H9 (cell line): ENCODE results near the gene PRKACA. TPM values are rescaled to one million over a fixed set of nuclear protein-coding genes. Genes with fewer than 3 reads are reported as not detected.

Experiments
- DNase-seq: peaks from one replicate; pipeline ENCODE4 v3.0.0-alpha.2; 2017
- H2AFZ ChIP-seq: one replicate; pipeline ENCODE4 v1.6.1; 2013; ENCODE audit warnings: mild to moderate bottlenecking, low read length, control low read depth, moderate library complexity
- H2AK5ac ChIP-seq: 2 replicates; pipeline ENCODE4 v1.6.1; 2013; ENCODE audit warnings: low read length, control low read depth, mixed read lengths; ENCODE audit not compliant: insufficient read length
- H2BK120ac ChIP-seq: one replicate; pipeline ENCODE4 v1.6.1; 2013; ENCODE audit warnings: low read depth, mild to moderate bottlenecking, low read length, control low read depth, inconsistent platforms; ENCODE audit not compliant: poor library complexity, severe bottlenecking
- H2BK12ac ChIP-seq: 2 replicates; pipeline ENCODE4 v1.6.1; 2013; ENCODE audit warnings: low read length, control low read depth, mixed read lengths, low read depth; ENCODE audit not compliant: insufficient read length
- H2BK15ac ChIP-seq: 2 replicates; pipeline ENCODE4 v1.6.1; 2013; ENCODE audit warnings: low read depth, low read length, control low read depth
- H2BK20ac ChIP-seq: one replicate; pipeline ENCODE4 v1.6.1; 2013; ENCODE audit warnings: low read depth, mild to moderate bottlenecking, low read length, control low read depth, inconsistent platforms; ENCODE audit not compliant: poor library complexity, severe bottlenecking
- H2BK5ac ChIP-seq: 2 replicates; pipeline ENCODE4 v1.6.1; 2013; ENCODE audit warnings: low read length, control low read depth, mixed read lengths; ENCODE audit not compliant: insufficient read length
- H3K14ac ChIP-seq: 2 replicates; pipeline ENCODE4 v1.6.1; 2013; ENCODE audit warnings: low read length, control low read depth; ENCODE audit not compliant: insufficient read depth
- H3K18ac ChIP-seq: 2 replicates; pipeline ENCODE4 v1.6.1; 2013; ENCODE audit warnings: low read depth, mild to moderate bottlenecking, mixed read lengths, low read length, control low read depth; ENCODE audit not compliant: insufficient read length
- H3K23ac ChIP-seq: 2 replicates; pipeline ENCODE4 v1.6.1; 2013; ENCODE audit warnings: low read length, control low read depth, mixed read lengths, low read depth; ENCODE audit not compliant: insufficient read length
- H3K23me2 ChIP-seq: 2 replicates; pipeline ENCODE4 v1.6.1; 2013; ENCODE audit warnings: low read depth, mild to moderate bottlenecking, mixed read lengths, low read length, control low read depth; ENCODE audit not compliant: insufficient read length, poor library complexity, severe bottlenecking
- H3K27ac ChIP-seq: 2 replicates; pipeline ENCODE4 v1.5.1; 2013; ENCODE audit warnings: low read length, control low read depth, mixed read lengths, low read depth; ENCODE audit not compliant: insufficient read length
- H3K27me3 ChIP-seq: 2 replicates; pipeline ENCODE4 v1.6.1; 2013; ENCODE audit warnings: low read length, control low read depth, inconsistent platforms; ENCODE audit not compliant: insufficient read depth
- H3K4ac ChIP-seq: 2 replicates; pipeline ENCODE4 v1.6.1; 2013; ENCODE audit warnings: low read depth, mild to moderate bottlenecking, control low read depth, inconsistent platforms, low read length, moderate library complexity
- H3K4me1 ChIP-seq: 2 replicates; pipeline ENCODE4 v1.6.1; 2013; ENCODE audit warnings: low read length, control low read depth, inconsistent platforms; ENCODE audit not compliant: insufficient read depth
- H3K4me2 ChIP-seq: 2 replicates; pipeline ENCODE4 v1.6.1; 2013; ENCODE audit warnings: low read length, control low read depth, mixed read lengths; ENCODE audit not compliant: insufficient read length, insufficient read depth
- H3K56ac ChIP-seq: 2 replicates; pipeline ENCODE4 v1.6.1; 2013; ENCODE audit warnings: low read depth, mild to moderate bottlenecking, mixed read lengths, low read length, control low read depth; ENCODE audit not compliant: insufficient read length
- H3K79me1 ChIP-seq: 2 replicates; pipeline ENCODE4 v1.6.1; 2013; ENCODE audit warnings: low read depth, mild to moderate bottlenecking, moderate library complexity, low read length, control low read depth, inconsistent platforms; ENCODE audit not compliant: insufficient read depth, poor library complexity, severe bottlenecking
- H3K79me2 ChIP-seq: 2 replicates; pipeline ENCODE4 v1.6.1; 2013; ENCODE audit warnings: low read length, control low read depth, inconsistent platforms; ENCODE audit not compliant: insufficient read depth
- H3K9ac ChIP-seq: 2 replicates; pipeline ENCODE4 v1.6.1; 2013; ENCODE audit warnings: low read length, control low read depth, mixed read lengths; ENCODE audit not compliant: insufficient read length; ENCODE audit errors: extremely low read depth
- H3K9me3 ChIP-seq: one replicate; pipeline ENCODE4 v1.6.1; 2013; ENCODE audit warnings: low read depth, low read length, inconsistent platforms; ENCODE audit not compliant: control insufficient read depth
- H3T11ph ChIP-seq: one replicate; pipeline ENCODE4 v1.6.1; 2013; ENCODE audit warnings: mild to moderate bottlenecking, low read length, control low read depth, inconsistent platforms
- H4K20me1 ChIP-seq: one replicate; pipeline ENCODE4 v1.6.1; 2013; ENCODE audit not compliant: control insufficient read depth, insufficient read length, insufficient read depth
- H4K5ac ChIP-seq: 2 replicates; pipeline ENCODE4 v1.6.1; 2013; ENCODE audit warnings: low read depth, mild to moderate bottlenecking, mixed read lengths, low read length, control low read depth; ENCODE audit not compliant: insufficient read length
- H4K8ac ChIP-seq: replicated peaks from 2 replicates; pipeline ENCODE4 v1.6.1; 2013; ENCODE audit warnings: low read length, control low read depth, mixed read lengths, low read depth; ENCODE audit not compliant: insufficient read length
- H4K91ac ChIP-seq: 2 replicates; pipeline ENCODE4 v1.6.1; 2013; ENCODE audit warnings: low read depth, mild to moderate bottlenecking, moderate library complexity, mixed read lengths, low read length, control low read depth; ENCODE audit not compliant: insufficient read length
- H3K27ac Mint-ChIP-seq, 3 experiments: 2 replicates in 2 of 3; 3 replicates in 1 of 3; pipeline ENCODE4 v1.8.0; 2020 to 2021; ENCODE audit warnings: mixed read lengths in 3 of 3, mild to moderate bottlenecking in 1 of 3, moderate library complexity in 1 of 3
- H3K27me3 Mint-ChIP-seq: 2 replicates; pipeline ENCODE4 v1.8.0; 2021; ENCODE audit warnings: low read depth, mild to moderate bottlenecking, moderate library complexity, mixed read lengths
- H3K36me3 Mint-ChIP-seq, 3 experiments: 2 replicates in 2 of 3; 3 replicates in 1 of 3; pipeline ENCODE4 v1.8.0; 2020 to 2021; ENCODE audit warnings: low read depth in 3 of 3, mixed read lengths in 3 of 3; ENCODE audit not compliant: insufficient read depth in 1 of 3
- H3K4me1 Mint-ChIP-seq, 2 experiments: 2 replicates each; pipeline ENCODE4 v1.8.0; 2020; ENCODE audit warnings: mixed read lengths in 2 of 2
- H3K4me3 Mint-ChIP-seq, 2 experiments: 2 replicates in 1 of 2; 3 replicates in 1 of 2; pipeline ENCODE4 v1.8.0; 2020 to 2021; ENCODE audit warnings: mild to moderate bottlenecking in 2 of 2, mixed read lengths in 2 of 2, moderate library complexity in 1 of 2
- H3K9me3 Mint-ChIP-seq, 2 experiments: 2 replicates in 1 of 2; 3 replicates in 1 of 2; pipeline ENCODE4 v1.8.0; 2020; ENCODE audit warnings: mild to moderate bottlenecking in 2 of 2, mixed read lengths in 2 of 2, moderate library complexity in 1 of 2
- WGBS: extraction: QIAGEN DNeasy Blood & Tissue Kit; methylation state at CpG from one replicate; pipeline ENCODE4 v1.1.7; 2013; ENCODE audit warnings: missing lambda C conversion rate, low lambda C conversion rate, mixed read lengths; ENCODE audit not compliant: insufficient read length; ENCODE audit errors: extremely low coverage; 5-methylcytosine and 5-hydroxymethylcytosine counted together
- total RNA-seq: library from RNA; stranded (reverse); gene quantifications from 2 replicates; pipeline ENCODE4 v1.2.1, GENCODE V29; 2021
- TF ChIP-seq, protein P1 (sequence below): fragments of 200-600 bp; sonication (generic); conservative IDR thresholded peaks from 3 replicates; pipeline ENCODE4 v1.8.0; 2021; ENCODE audit warnings: antibody characterized with exemption, mild to moderate bottlenecking

Gene PRKACA
- total RNA-seq, 1 experiment from 2014 or later: 51.8 TPM

- Histone ChIP-seq H3K18ac (no peak overlapping the region), H3K56ac (no peak overlapping the region), H3K23ac (no peak overlapping the region), H2BK15ac (no peak overlapping the region), H3K4me1 (no peaks in the 10 kb centered on the region), H2BK12ac (no peak overlapping the region), H3K4me2 (no peak overlapping the region), H3K23me2 (no peaks in the 10 kb centered on the region), H2AK5ac (no peak overlapping the region), H4K5ac (no peak overlapping the region), H3K79me1 (no peaks in the 10 kb centered on the region), H2BK120ac (no peak overlapping the region), H3K4ac (no peak overlapping the region), H3K14ac (no peak overlapping the region), H3K9me3 (no peaks in the 10 kb centered on the region), H2AFZ (no peak overlapping the region), H2BK5ac (no peak overlapping the region), H3T11ph (no peak overlapping the region), H3K9ac (no peak overlapping the region), H3K27ac (no peak overlapping the region), H3K27me3 (no peaks in the 10 kb centered on the region), H3K79me2 (no peaks in the 10 kb centered on the region), H4K91ac (no peak overlapping the region), H4K8ac (no peak overlapping the region), H2BK20ac (no peak overlapping the region), H4K20me1 (no peaks in the 10 kb centered on the region)
- Mint-ChIP-seq H3K4me1 (no peaks in the 10 kb centered on the region), H3K9me3 (no peaks in the 10 kb centered on the region), H3K27me3 (no peaks in the 10 kb centered on the region), H3K36me3 (peaks cover 32 to 74% (median 66%) of the 10 kb centered on the region in 3 experiments; a peak in 6 of 7 replicates), H3K4me3 (no peak overlapping the region), H3K27ac (no peak overlapping the region; a peak in 2 of 7 replicates)
- no CpG with 5 or more reads among the region's 16 CpGs for WGBS
- TF ChIP-seq, protein P1, sequence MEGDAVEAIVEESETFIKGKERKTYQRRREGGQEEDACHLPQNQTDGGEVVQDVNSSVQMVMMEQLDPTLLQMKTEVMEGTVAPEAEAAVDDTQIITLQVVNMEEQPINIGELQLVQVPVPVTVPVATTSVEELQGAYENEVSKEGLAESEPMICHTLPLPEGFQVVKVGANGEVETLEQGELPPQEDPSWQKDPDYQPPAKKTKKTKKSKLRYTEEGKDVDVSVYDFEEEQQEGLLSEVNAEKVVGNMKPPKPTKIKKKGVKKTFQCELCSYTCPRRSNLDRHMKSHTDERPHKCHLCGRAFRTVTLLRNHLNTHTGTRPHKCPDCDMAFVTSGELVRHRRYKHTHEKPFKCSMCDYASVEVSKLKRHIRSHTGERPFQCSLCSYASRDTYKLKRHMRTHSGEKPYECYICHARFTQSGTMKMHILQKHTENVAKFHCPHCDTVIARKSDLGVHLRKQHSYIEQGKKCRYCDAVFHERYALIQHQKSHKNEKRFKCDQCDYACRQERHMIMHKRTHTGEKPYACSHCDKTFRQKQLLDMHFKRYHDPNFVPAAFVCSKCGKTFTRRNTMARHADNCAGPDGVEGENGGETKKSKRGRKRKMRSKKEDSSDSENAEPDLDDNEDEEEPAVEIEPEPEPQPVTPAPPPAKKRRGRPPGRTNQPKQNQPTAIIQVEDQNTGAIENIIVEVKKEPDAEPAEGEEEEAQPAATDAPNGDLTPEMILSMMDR: no peak
- DNase-seq: no peak
Observed at GRCh38 chr19:14158276-14159023, 40.9 kb upstream of the PRKACA start.
